OCI-LY7 (cell line): ENCODE results near the gene KLHL17. TPM values are rescaled to one million over a fixed set of nuclear protein-coding genes. Genes with fewer than 3 reads are reported as not detected.
A peak's percentile ranks its signal among the peaks of the same experiment; 100 is the strongest.

Experiments
- BruUV-seq: library from RNA; stranded (reverse); fragments of 400-500 nt; replicated peaks from 2 replicates; lab custom pipeline; 2021; lab: Mats Ljungman, UMichigan
- CTCF ChIA-PET: fragments of 300-600 bp; sonication (Branson Sonifier 250); formaldehyde crosslinking; loops from one replicate; lab custom pipeline; 2022; ENCODE audit warnings: antibody characterized with exemption; ENCODE audit not compliant: unreplicated experiment; lab: Charles Lee
- POLR2A ChIA-PET: fragments of 300-600 bp; sonication (Branson Sonifier 250); formaldehyde crosslinking; loops from one replicate; lab custom pipeline; 2022; ENCODE audit warnings: antibody characterized with exemption; lab: Charles Lee
- DNase-seq: peaks from one replicate; pipeline ENCODE4 v3.0.0-alpha.2; 2015; ENCODE audit warnings: low spot score
- H2AFZ ChIP-seq: fragments of 200-600 bp; sonication (generic), shearing (Covaris generic); 2 replicates; pipeline ENCODE4 v1.6.1; 2014; ENCODE audit warnings: mild to moderate bottlenecking, antibody characterized with exemption, low read length, moderate library complexity
- H3K27ac ChIP-seq: fragments of 200-600 bp; sonication (generic); 2 replicates; pipeline ENCODE4 v1.5.1; 2014; ENCODE audit warnings: mixed run types, low read depth, mild to moderate bottlenecking, moderate library complexity, low read length, inconsistent platforms; ENCODE audit not compliant: poor library complexity, severe bottlenecking
- H3K36me3 ChIP-seq: fragments of 200-600 bp; sonication (generic); 2 replicates; pipeline ENCODE4 v1.6.1; 2014; ENCODE audit warnings: mild to moderate bottlenecking, antibody characterized with exemption, low read length, moderate library complexity, mixed read lengths; ENCODE audit not compliant: insufficient read depth
- H3K4me1 ChIP-seq: fragments of 200-600 bp; sonication (generic); 2 replicates; pipeline ENCODE4 v1.5.1; 2014; ENCODE audit warnings: mild to moderate bottlenecking, low read length; ENCODE audit not compliant: insufficient read depth, poor library complexity, severe bottlenecking
- H3K4me2 ChIP-seq: fragments of 200-600 bp; sonication (generic); 2 replicates; pipeline ENCODE4 v1.6.1; 2014; ENCODE audit warnings: mild to moderate bottlenecking, low read length
- H3K4me3 ChIP-seq: fragments of 200-600 bp; sonication (generic); 2 replicates; pipeline ENCODE4 v1.5.1; 2014; ENCODE audit warnings: mild to moderate bottlenecking, low read depth, low read length; ENCODE audit not compliant: poor library complexity, severe bottlenecking
- H3K79me2 ChIP-seq: fragments of 200-600 bp; sonication (generic); 2 replicates; pipeline ENCODE4 v1.6.1; 2016; ENCODE audit warnings: low read depth, mild to moderate bottlenecking, low read length, moderate library complexity, mixed read lengths; ENCODE audit not compliant: insufficient read depth
- H3K9me2 ChIP-seq: fragments of 200-600 bp; sonication (generic); 2 replicates; pipeline ENCODE4 v1.6.1; 2016; ENCODE audit warnings: mild to moderate bottlenecking, low read length, mixed read lengths; ENCODE audit not compliant: insufficient read depth
- H3K9me3 ChIP-seq: fragments of 200-600 bp; sonication (generic); 2 replicates; pipeline ENCODE4 v1.6.1; 2014; ENCODE audit warnings: mild to moderate bottlenecking, mixed run types, low read length, mixed read lengths
- H4K20me1 ChIP-seq: fragments of 200-600 bp; sonication (generic); 2 replicates; pipeline ENCODE4 v1.6.1; 2014; ENCODE audit warnings: mild to moderate bottlenecking, antibody characterized with exemption, low read length, moderate library complexity, mixed read lengths; ENCODE audit not compliant: insufficient read depth
- CTCF ChIP-seq: fragments of 200-600 bp; sonication (generic); conservative IDR thresholded peaks from 2 replicates; pipeline ENCODE4 v1.5.1; 2014; ENCODE audit warnings: mild to moderate bottlenecking, antibody characterized with exemption, low read length, moderate library complexity, mixed read lengths
- EZH2phosphoT487 ChIP-seq: fragments of 200-600 bp; sonication (generic); IDR thresholded peaks from 2 replicates; pipeline ENCODE4 v1.6.1; 2018; ENCODE audit warnings: low read depth, borderline replicate concordance, mild to moderate bottlenecking, mixed run types, antibody characterized with exemption, low read length, moderate library complexity, mixed read lengths
- intact Hi-C: fragments of 100-400 bp; cut with micrococcal nuclease; formaldehyde crosslinking; loops from one replicate; pipeline ENCODE4 v1.10.0; 2022; ENCODE audit not compliant: unreplicated experiment
- total RNA-seq, 2 experiments: library from RNA; depleted of rRNA in 1 of 2; stranded (reverse); fragments of >200 nt in 1 of 2; shearing (Covaris generic) in 1 of 2; gene quantifications; 2 replicates each; pipeline ENCODE4 v1.2.3, GENCODE V29; 2014 to 2022

Gene KLHL17
- total RNA-seq, 2 experiments from 2014 or later: 21.7 to 23.3 TPM

GRCh38 chr1:1000357-1001056, 40.1 kb downstream of the KLHL17 start:
- H3K4me1 ChIP-seq: no peaks in the 10 kb centered on the region
- DNase-seq: no peak
- H2AFZ ChIP-seq: no peak overlapping the region
- intact Hi-C loops: no loop called here
- ChIA-PET POLR2A (no interaction called here), CTCF (no interaction called here)
- no peaks in the 10 kb centered on the region for H4K20me1 ChIP-seq
- TF ChIP-seq EZH2phosphoT487 (no peak), CTCF (no peak)
- H3K9me2 ChIP-seq: no peaks in the 10 kb centered on the region
- H3K36me3 ChIP-seq: no peaks in the 10 kb centered on the region
- H3K27ac ChIP-seq: no peak overlapping the region
- peak overlapping the region; percentile 16; the same call in 1 of the 2 replicates for H3K4me2 ChIP-seq
- no TSS peak for BruUV-seq
- no peaks in the 10 kb centered on the region for H3K79me2 ChIP-seq
- no peak overlapping the region for H3K4me3 ChIP-seq
- H3K9me3 ChIP-seq: no peaks in the 10 kb centered on the region

- H3K4me1 ChIP-seq: no peaks in the 10 kb centered on the region
- H4K20me1 ChIP-seq: no peaks in the 10 kb centered on the region
- H3K9me2 ChIP-seq: no peaks in the 10 kb centered on the region
- ChIA-PET POLR2A (no interaction called here), CTCF (no interaction called here)
- no TSS peak for BruUV-seq
- H3K4me3 ChIP-seq: no peak overlapping the region
- intact Hi-C loops: no loop called here
- no peaks in the 10 kb centered on the region for H3K79me2 ChIP-seq
- no peak for DNase-seq
- no peaks in the 10 kb centered on the region for H3K9me3 ChIP-seq
- no peaks in the 10 kb centered on the region for H3K36me3 ChIP-seq
- TF ChIP-seq EZH2phosphoT487: no peak
- no peak for TF ChIP-seq CTCF
- no peak overlapping the region for H3K27ac ChIP-seq
- no peak overlapping the region for H2AFZ ChIP-seq
- no peak overlapping the region for H3K4me2 ChIP-seq
These were observed 40.8 kb downstream of the KLHL17 start for GRCh38 chr1:1001057-1001783.
